ENCODE data around the gene GTF2A1L. TPM values are rescaled to one million over a fixed set of nuclear protein-coding genes. Genes with fewer than 3 reads are reported as not detected.
"Not testable (repeated sequence)": the region's sequence is repeated elsewhere in the genome, so short reads cannot be mapped to it uniquely, and the experiment has no call there.

The GTF2A1L gene
- total RNA-seq, 2 donors from 2014 or later, result not detected

- ATAC-seq, result no peak
- intact Hi-C loops (cut with DNase I), result no loop called here
Observed at GRCh38 chr2:48693066-48693465, 75.4 kb downstream of the GTF2A1L start.

GRCh38 chr2:48693645-48694044 is 76.0 kb downstream of the GTF2A1L start:
- intact Hi-C loops (cut with DNase I), result no loop called here
- ATAC-seq, result no peak
- no peak for DNase-seq

More at GRCh38 chr2:48693066-48693465, 75.4 kb downstream of the GTF2A1L start:
- DNase-seq, result no peak

GRCh38 chr2:48694149-48694548 is 76.5 kb downstream of the GTF2A1L start:
- no peak for ATAC-seq
- no peak for DNase-seq
- intact Hi-C loops (cut with DNase I), result no loop called here

- intact Hi-C loops (cut with DNase I), result no loop called here
- DNase-seq (no peak), ATAC-seq (no peak)
Observed at GRCh38 chr2:48695991-48696390, 78.3 kb downstream of the GTF2A1L start.

- DNase-seq (no peak), ATAC-seq (no peak)
- intact Hi-C loops (cut with DNase I), result no loop called here
Observed at GRCh38 chr2:48696881-48697280, 79.2 kb downstream of the GTF2A1L start.

- intact Hi-C loops (cut with DNase I), result no loop called here
- no peak for ATAC-seq
- no peak for DNase-seq
Observed at GRCh38 chr2:48699348-48699930, 81.8 kb downstream of the GTF2A1L start.

GRCh38 chr2:48703621-48704020 is 86.0 kb downstream of the GTF2A1L start:
- DNase-seq; intact Hi-C loops (cut with DNase I); ATAC-seq: not testable (repeated sequence)

- ATAC-seq, result no peak
- intact Hi-C loops (cut with DNase I), result no loop called here
- DNase-seq, result no peak
Observed at GRCh38 chr2:48707466-48707865, 89.8 kb downstream of the GTF2A1L start.

- ATAC-seq (no peak), DNase-seq (no peak)
- intact Hi-C loops (cut with DNase I), result no loop called here
Observed at GRCh38 chr2:48709096-48710034, 91.7 kb downstream of the GTF2A1L start.

- no peak for DNase-seq
- ATAC-seq, result no peak
- intact Hi-C loops (cut with DNase I), result no loop called here
Observed at GRCh38 chr2:48711343-48711742, 93.7 kb downstream of the GTF2A1L start.

GRCh38 chr2:48712151-48712550 is 94.5 kb downstream of the GTF2A1L start:
- intact Hi-C loops (cut with DNase I), result no loop called here
- DNase-seq, result no peak
- no peak for ATAC-seq

- intact Hi-C loops (cut with DNase I), result no loop called here
- ATAC-seq (no peak), DNase-seq (no peak)
Observed at GRCh38 chr2:48713647-48714046, 96.0 kb downstream of the GTF2A1L start.

GRCh38 chr2:48714245-48714644 is 96.6 kb downstream of the GTF2A1L start:
- ATAC-seq (peak in 1 of 2 donors; percentile 44), DNase-seq (no peak)
- intact Hi-C loops (cut with DNase I), result no loop called here

- ATAC-seq (peak in 1 of 2 donors; percentile 39), DNase-seq (peak; percentile 44)
- intact Hi-C loops (cut with DNase I), result no loop called here
Observed at GRCh38 chr2:48715042-48715899, 97.6 kb downstream of the GTF2A1L start.

GRCh38 chr2:48715956-48716355 is 98.3 kb downstream of the GTF2A1L start:
- ATAC-seq, result no peak
- DNase-seq, result no peak

GRCh38 chr2:48717846-48718245 is 100.2 kb downstream of the GTF2A1L start:
- ATAC-seq (no peak), DNase-seq (no peak)
- intact Hi-C loops (cut with DNase I), result no loop called here

More at GRCh38 chr2:48715956-48716355, 98.3 kb downstream of the GTF2A1L start:
- intact Hi-C loops (cut with DNase I), result no loop called here

GRCh38 chr2:48719480-48720177 is 102.0 kb downstream of the GTF2A1L start:
- intact Hi-C loops (cut with DNase I), result no loop called here
- ATAC-seq (peak in 1 of 2 donors; percentile 26), DNase-seq (no peak)

- DNase-seq (no peak), ATAC-seq (no peak)
- intact Hi-C loops (cut with DNase I), result no loop called here
Observed at GRCh38 chr2:48721158-48721557, 103.5 kb downstream of the GTF2A1L start.

- intact Hi-C loops (cut with DNase I), result no loop called here
- DNase-seq, result no peak
- ATAC-seq, result no peak
Observed at GRCh38 chr2:48722391-48722790, 104.7 kb downstream of the GTF2A1L start.

All from left cardiac atrium (tissue), 4 donors.